ENCODE measurements around the gene PARVB.

Gene PARVB

GRCh38 chr22:44201665-44202064 lies 177.6 kb downstream of the PARVB start:
- no peak for DNase-seq (ENCODE audit: low read depth)

- no peak for DNase-seq (ENCODE audit: low read depth)
Observed at GRCh38 chr22:44202261-44202789, 178.2 kb downstream of the PARVB start.

- DNase-seq (ENCODE audit: low read depth): no peak
Observed at GRCh38 chr22:44203203-44203602, 179.1 kb downstream of the PARVB start.

GRCh38 chr22:44204739-44205515 lies 180.8 kb downstream of the PARVB start:
- no peak for DNase-seq (ENCODE audit: low read depth)

- no peak for DNase-seq (ENCODE audit: low read depth)
Observed at GRCh38 chr22:44205516-44206329, 181.6 kb downstream of the PARVB start.

- DNase-seq (ENCODE audit: low read depth): no peak
Observed at GRCh38 chr22:44206330-44206645, 182.2 kb downstream of the PARVB start.

- DNase-seq (ENCODE audit: low read depth): no peak
Observed at GRCh38 chr22:44206696-44207095, 182.6 kb downstream of the PARVB start.

GRCh38 chr22:44207173-44207980 lies 183.3 kb downstream of the PARVB start:
- no peak for DNase-seq (ENCODE audit: low read depth)

GRCh38 chr22:44207981-44208317 lies 183.8 kb downstream of the PARVB start:
- no peak for DNase-seq (ENCODE audit: low read depth)

- DNase-seq (ENCODE audit: low read depth): no peak
Observed at GRCh38 chr22:44209343-44209742, 185.2 kb downstream of the PARVB start.

GRCh38 chr22:44210722-44211121 lies 186.6 kb downstream of the PARVB start:
- no peak for DNase-seq (ENCODE audit: low read depth)

GRCh38 chr22:44211256-44211945 lies 187.3 kb downstream of the PARVB start:
- DNase-seq (ENCODE audit: low read depth): no peak

GRCh38 chr22:44211946-44212930 lies 188.1 kb downstream of the PARVB start:
- no peak for DNase-seq (ENCODE audit: low read depth)

- no peak for DNase-seq (ENCODE audit: low read depth)
Observed at GRCh38 chr22:44212936-44213335, 188.8 kb downstream of the PARVB start.

- DNase-seq (ENCODE audit: low read depth): no peak
Observed at GRCh38 chr22:44213489-44214043, 189.5 kb downstream of the PARVB start.

- DNase-seq (ENCODE audit: low read depth): no peak
Observed at GRCh38 chr22:44214187-44214586, 190.1 kb downstream of the PARVB start.

GRCh38 chr22:44214764-44215163 lies 190.7 kb downstream of the PARVB start:
- DNase-seq (ENCODE audit: low read depth): no peak

- no peak for DNase-seq (ENCODE audit: low read depth)
Observed at GRCh38 chr22:44215287-44215686, 191.2 kb downstream of the PARVB start.

GRCh38 chr22:44217346-44217745 lies 193.2 kb downstream of the PARVB start:
- no peak for DNase-seq (ENCODE audit: low read depth)

GRCh38 chr22:44218071-44218470 lies 194.0 kb downstream of the PARVB start:
- no peak for DNase-seq (ENCODE audit: low read depth)

Data from stimulated activated CD8-positive, alpha-beta memory T cell treated with anti-CD3 and anti-CD28 coated beads, Interleukin-12 subunit alpha, Interleukin-12 subunit beta, amount 100 ng/mL, for 4 hours (primary cell).